HG02571 (cell line): ENCODE data around the gene TTLL8.

Experiments
- ATAC-seq: cut with Tn5 transposase; IDR thresholded peaks from one replicate; pipeline ENCODE4 v1.9.1; 2021; ENCODE audit warnings: mild to moderate bottlenecking, moderate library complexity; ENCODE audit not compliant: unreplicated experiment

TTLL8 gene

DNA sequence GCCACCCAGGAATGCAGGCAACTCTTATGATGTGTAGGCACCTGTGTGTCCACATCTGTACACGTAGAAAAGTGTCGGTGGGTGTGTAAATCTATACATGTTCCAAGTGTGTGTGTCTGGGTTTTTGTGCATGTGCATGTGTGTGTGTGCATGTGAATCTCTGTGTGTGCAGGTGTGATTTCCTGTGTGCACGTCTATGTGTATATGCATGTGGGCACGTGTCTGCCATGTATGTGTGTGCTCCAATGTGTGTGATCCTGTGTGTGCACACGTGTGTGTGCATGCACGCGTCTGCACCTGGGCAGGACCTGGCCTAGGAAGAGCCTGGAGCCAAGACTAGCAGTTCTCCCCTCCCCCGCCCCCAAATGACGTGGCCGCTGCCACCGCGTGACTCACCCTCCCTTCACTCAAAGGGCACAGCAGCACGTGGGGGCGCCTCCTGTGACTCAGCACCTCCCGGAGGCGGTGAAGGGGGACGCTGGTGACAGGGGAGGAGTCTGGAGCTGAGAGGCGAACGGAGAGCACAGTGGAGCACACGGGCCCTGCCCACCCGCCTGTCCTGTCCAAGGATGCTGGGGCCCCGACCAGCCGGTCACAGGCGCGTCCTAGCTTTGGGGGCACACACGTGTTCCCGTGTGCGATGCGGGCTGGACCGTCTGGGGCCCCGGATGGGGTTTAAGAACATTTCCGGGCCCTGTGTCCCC is 87.4 kb downstream of the TTLL8 start:
- ATAC-seq = peak; percentile 56

DNA sequence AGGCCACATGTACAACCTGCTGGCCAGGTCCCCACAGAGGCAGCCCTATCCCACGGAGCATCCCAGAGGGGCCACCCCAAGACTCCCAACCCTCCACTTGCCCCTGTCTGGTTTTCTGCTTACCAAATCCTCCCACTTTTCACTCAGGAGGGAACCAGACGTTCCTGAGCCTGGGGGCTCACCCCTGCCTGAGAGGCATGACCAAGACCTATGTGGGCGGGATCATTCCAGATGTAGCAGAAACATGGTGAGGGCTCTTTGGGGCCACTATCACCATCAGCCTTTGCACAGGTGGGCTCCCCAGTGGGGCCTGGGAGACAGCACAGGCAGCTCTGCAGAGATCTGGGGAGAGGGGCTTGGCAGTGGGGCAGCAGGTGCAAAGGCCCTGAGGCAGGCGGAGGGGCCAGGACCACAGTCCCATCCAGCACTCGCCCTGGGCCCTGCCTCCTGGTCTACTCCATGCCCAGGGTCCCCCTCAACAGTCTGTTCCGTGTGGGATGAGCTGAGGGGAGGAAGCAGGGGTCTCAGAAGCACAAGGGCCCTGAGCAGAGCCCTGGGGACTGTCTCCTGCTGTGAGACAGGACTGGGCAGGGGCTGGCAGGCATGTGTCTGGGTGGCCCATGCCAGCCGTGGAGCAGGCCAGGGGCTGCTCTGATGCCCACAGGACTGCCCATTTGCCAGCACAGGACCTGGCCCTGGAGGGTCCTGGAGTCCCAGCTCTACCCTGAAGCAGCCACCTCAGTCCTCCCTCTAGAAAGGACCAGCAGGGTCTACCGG is 88.2 kb downstream of the TTLL8 start:
- no peak for ATAC-seq

DNA sequence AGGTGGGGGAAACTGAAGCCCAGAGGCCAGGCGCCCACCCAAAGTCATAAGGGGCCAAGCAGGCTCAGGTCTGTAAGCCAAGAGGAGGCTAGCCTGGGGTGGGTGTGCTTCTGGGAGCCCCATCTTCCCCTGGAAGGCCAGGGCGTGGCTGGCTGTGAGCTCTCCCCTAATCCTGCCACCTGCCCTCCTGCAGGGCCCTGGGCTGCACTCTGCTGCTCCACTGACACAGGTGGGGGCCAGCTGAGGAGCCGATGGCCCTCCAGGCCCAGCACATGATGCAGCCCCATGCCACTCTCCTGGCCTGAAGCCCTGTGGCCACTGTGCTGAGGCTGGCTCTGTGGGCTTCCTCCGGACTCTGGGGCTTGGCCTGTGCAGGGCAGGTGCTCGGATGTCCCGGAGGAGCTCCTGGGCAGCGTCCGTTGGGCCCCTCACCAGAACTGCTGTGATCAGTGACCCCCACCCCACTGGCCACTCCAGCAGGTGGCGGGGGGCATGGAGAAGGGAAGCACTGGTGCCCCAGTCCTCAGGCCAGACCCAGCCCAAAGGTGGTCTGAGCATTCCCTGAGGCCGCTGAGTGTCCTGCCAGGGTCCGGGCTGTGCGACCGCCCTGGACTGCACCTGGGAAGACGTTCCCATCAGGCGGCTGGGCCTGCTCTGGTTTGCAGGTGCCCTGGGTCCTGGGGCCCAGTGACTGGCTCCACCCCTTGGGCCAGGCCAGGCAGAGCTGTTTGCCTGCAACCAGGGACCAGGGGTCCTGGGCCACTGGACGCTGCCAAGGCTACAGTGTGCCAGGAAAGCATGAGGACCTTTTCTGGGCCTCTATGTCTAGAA is 89.1 kb downstream of the TTLL8 start:
- no peak for ATAC-seq
